SK-N-SH (cell line): Measurements from ENCODE around the gene AGPAT3. TPM values are rescaled to one million over a fixed set of nuclear protein-coding genes. Genes with fewer than 3 reads are reported as not detected.

Experiments used
- CTCF ChIA-PET: fragments of 300-600, 350-600 bp; formaldehyde crosslinking; extraction: SDS; loops from one replicate; lab custom pipeline; 2021; lab: Yijun Ruan, JAX
- POLR2A ChIA-PET: fragments of 350-600 bp; sonication (Branson Sonifier 250); formaldehyde crosslinking; extraction: SDS; loops from one replicate; lab custom pipeline; 2020; ENCODE audit warnings: antibody characterized with exemption, inconsistent platforms; lab: Yijun Ruan, JAX
- DNase-seq: peaks from one replicate; pipeline ENCODE4 v3.0.0; 2012
- H2AFZ ChIP-seq: fragments of 200-600 bp; sonication (generic); 2 replicates; pipeline ENCODE4 v1.8.1; 2016; ENCODE audit warnings: antibody characterized with exemption, mild to moderate bottlenecking, low read depth
- H3F3A ChIP-seq: fragments of 200-600 bp; sonication (generic); replicated peaks from 2 replicates; pipeline ENCODE3; 2016; ENCODE audit warnings: antibody characterized with exemption, mild to moderate bottlenecking; ENCODE audit not compliant: insufficient read depth
- H3K27ac ChIP-seq, 2 experiments: fragments of 200-500 bp in 1 of 2; fragments of 200-600 bp in 1 of 2; sonication (Bioruptor generic) in 1 of 2; sonication (generic), shearing (Covaris generic) in 1 of 2; 2 replicates each; pipeline versions ENCODE4 v1.5.1 to v1.6.1; 2014 to 2016; ENCODE audit warnings: low read depth in 2 of 2, inconsistent platforms in 1 of 2, low read length in 1 of 2, mild to moderate bottlenecking in 1 of 2, mixed read lengths in 1 of 2
- H3K27me3 ChIP-seq: fragments of 200-600 bp; sonication (generic), shearing (Covaris generic); 2 replicates; pipeline ENCODE4 v1.6.1; 2016; ENCODE audit warnings: mixed run types; ENCODE audit not compliant: insufficient read depth
- H3K36me3 ChIP-seq, 2 experiments: fragments of 200-500 bp in 1 of 2; fragments of 200-600 bp in 1 of 2; sonication (Bioruptor generic) in 1 of 2; sonication (generic) in 1 of 2; replicated peaks in 1 of 2; 2 replicates each; pipeline versions ENCODE3 to v1.5.1; 2014 to 2016; ENCODE audit warnings: low read length in 1 of 2, mild to moderate bottlenecking in 1 of 2; ENCODE audit not compliant: insufficient read depth in 2 of 2, control insufficient read depth in 1 of 2
- H3K4me1 ChIP-seq, 2 experiments: fragments of 200-500 bp in 1 of 2; fragments of 200-600 bp in 1 of 2; sonication (Bioruptor generic) in 1 of 2; sonication (generic), shearing (Covaris generic) in 1 of 2; 2 replicates each; pipeline versions ENCODE4 v1.5.1 to v1.6.1; 2014 to 2016; ENCODE audit warnings: low read depth in 1 of 2, low read length in 1 of 2, mixed run types in 1 of 2; ENCODE audit not compliant: insufficient read depth in 2 of 2, control insufficient read depth in 1 of 2
- H3K4me2 ChIP-seq: fragments of 200-600 bp; sonication (generic), shearing (Covaris generic); 2 replicates; pipeline ENCODE4 v1.6.1; 2017; ENCODE audit warnings: mixed run types
- H3K4me3 ChIP-seq, 2 experiments: fragments of 200-500 bp in 1 of 2; fragments of 200-600 bp in 1 of 2; sonication (Bioruptor generic) in 1 of 2; sonication (generic), shearing (Covaris generic) in 1 of 2; 2 replicates each; pipeline versions ENCODE4 v1.5.1 to v1.8.1; 2014 to 2016; ENCODE audit warnings: low read depth in 2 of 2, inconsistent platforms in 1 of 2, low read length in 1 of 2, mild to moderate bottlenecking in 1 of 2, mixed read lengths in 1 of 2, moderate library complexity in 1 of 2
- H3K79me2 ChIP-seq: fragments of 200-600 bp; sonication (generic); 2 replicates; pipeline ENCODE4 v1.8.1; 2017; ENCODE audit warnings: mild to moderate bottlenecking; ENCODE audit not compliant: insufficient read depth
- H3K9ac ChIP-seq: fragments of 200-600 bp; sonication (generic); 2 replicates; pipeline ENCODE4 v1.6.1; 2017; ENCODE audit warnings: mixed run types
- H3K9me2 ChIP-seq: fragments of 200-600 bp; sonication (generic); 2 replicates; pipeline ENCODE4 v1.6.1; 2017; ENCODE audit warnings: mixed run types
- H3K9me3 ChIP-seq: fragments of 200-600 bp; sonication (generic); 2 replicates; pipeline ENCODE4 v1.6.1; 2017; ENCODE audit warnings: mixed run types, mild to moderate bottlenecking, moderate library complexity
- H4K20me1 ChIP-seq: fragments of 200-600 bp; sonication (generic); 2 replicates; pipeline ENCODE4 v1.6.1; 2017; ENCODE audit warnings: mild to moderate bottlenecking, mixed run types; ENCODE audit not compliant: insufficient read depth
- CHD2 ChIP-seq: fragments of 150-350 bp; IDR thresholded peaks from 2 replicates; pipeline ENCODE4 v1.6.1; 2018; ENCODE audit warnings: low read length; ENCODE audit not compliant: partially characterized antibody
- CTCF ChIP-seq: fragments of 200-600 bp; sonication (generic); IDR thresholded peaks from 2 replicates; pipeline ENCODE4 v1.6.1; 2017; ENCODE audit warnings: antibody characterized with exemption, mild to moderate bottlenecking, moderate library complexity
- ELF1 ChIP-seq: IDR thresholded peaks from 2 replicates; pipeline ENCODE4 v1.4.0; 2012
- EP300 ChIP-seq, 2 experiments: IDR thresholded peaks; 2 replicates each; pipeline versions ENCODE4 v1.4.0 to v1.6.1; 2012; ENCODE audit warnings: borderline replicate concordance in 1 of 2, low read depth in 1 of 2, low read length in 1 of 2
- EZH2phosphoT487 ChIP-seq: fragments of 200-600 bp; sonication (generic); IDR thresholded peaks from 2 replicates; pipeline ENCODE4 v1.6.1; 2017; ENCODE audit warnings: low read depth, mixed run types, mild to moderate bottlenecking, antibody characterized with exemption, moderate library complexity, borderline replicate concordance
- FOSL2 ChIP-seq: IDR thresholded peaks from 2 replicates; pipeline ENCODE4 v1.4.0; 2012; ENCODE audit warnings: low read depth, mild to moderate bottlenecking, moderate library complexity, borderline replicate concordance
- FOXJ3 ChIP-seq: sonication (generic); formaldehyde crosslinking; IDR thresholded peaks from 2 replicates; pipeline ENCODE4 v1.5.1; 2020; ENCODE audit warnings: mild to moderate bottlenecking, missing genetic modification reagents
- FOXM1 ChIP-seq: IDR thresholded peaks from 2 replicates; pipeline ENCODE4 v1.4.0; 2012; ENCODE audit warnings: low read depth, mild to moderate bottlenecking
- GATA2 ChIP-seq: sonication (generic); formaldehyde crosslinking; IDR thresholded peaks from 2 replicates; pipeline ENCODE4 v1.5.0; 2020; ENCODE audit warnings: mild to moderate bottlenecking, missing genetic modification reagents
- IRF3 ChIP-seq: fragments of 150-350 bp; IDR thresholded peaks from 2 replicates; pipeline ENCODE4 v1.6.1; 2016; ENCODE audit warnings: mild to moderate bottlenecking, low read depth, low read length
- MAX ChIP-seq: IDR thresholded peaks from 2 replicates; pipeline ENCODE4 v1.4.0; 2012; ENCODE audit warnings: low read depth
- MEF2A ChIP-seq: IDR thresholded peaks from 2 replicates; pipeline ENCODE4 v1.4.0; 2012; ENCODE audit warnings: low read depth, borderline replicate concordance
- NRF1 ChIP-seq: IDR thresholded peaks from 2 replicates; pipeline ENCODE4 v1.6.1; 2012; ENCODE audit warnings: low read depth, mild to moderate bottlenecking, low read length
- RAD21 ChIP-seq: IDR thresholded peaks from 2 replicates; pipeline ENCODE4 v1.6.1; 2012; ENCODE audit warnings: mild to moderate bottlenecking, low read length
- RCOR1 ChIP-seq: fragments of 150-350 bp; IDR thresholded peaks from 2 replicates; pipeline ENCODE4 v1.6.1; 2017; ENCODE audit warnings: antibody characterized with exemption, low read length
- RFX5 ChIP-seq: IDR thresholded peaks from 2 replicates; pipeline ENCODE4 v1.6.1; 2012; ENCODE audit warnings: mild to moderate bottlenecking, improper control_type of control experiment, low read length
- RXRA ChIP-seq: IDR thresholded peaks from 2 replicates; pipeline ENCODE4 v1.4.0; 2012; ENCODE audit warnings: low read depth, mild to moderate bottlenecking, borderline replicate concordance
- SMC3 ChIP-seq: IDR thresholded peaks from 2 replicates; pipeline ENCODE4 v1.6.1; 2012; ENCODE audit warnings: low read depth, low read length, improper control_type of control experiment
- TEAD4 ChIP-seq: IDR thresholded peaks from 2 replicates; pipeline ENCODE4 v1.4.0; 2012; ENCODE audit warnings: mild to moderate bottlenecking, borderline replicate concordance; ENCODE audit not compliant: insufficient read depth
- YY1 ChIP-seq: IDR thresholded peaks from 2 replicates; pipeline ENCODE4 v1.4.0; 2012; ENCODE audit warnings: low read depth, mild to moderate bottlenecking
- WGBS: methylation state at CpG from one replicate; pipeline ENCODE4 v1.1.6; 2017; ENCODE audit warnings: low lambda C conversion rate; 5-methylcytosine and 5-hydroxymethylcytosine counted together
- polyA plus RNA-seq, 3 experiments: library from polyadenylated mRNA; depleted of rRNA; stranded (reverse); fragments of >200 nt; gene quantifications; 2 replicates each; pipeline ENCODE4 v1.2.3, GENCODE V29; 2012
- TF ChIP-seq, protein P1 (sequence below): IDR thresholded peaks from 2 replicates; pipeline ENCODE4 v1.4.0; 2012; ENCODE audit warnings: low read depth, borderline replicate concordance

AGPAT3 gene
- polyA plus RNA-seq, 1 of the 3 experiments (the other 2 are of a cell fraction), result 35.3 TPM

- Histone ChIP-seq H3K9me2 (no peaks in the 10 kb centered on the region), H3K27me3 (no peaks in the 10 kb centered on the region), H4K20me1 (peaks cover 51% of the 10 kb centered on the region), H3K36me3 (peaks cover 0 to 24% of the 10 kb centered on the region in 2 experiments), H3K4me2 (no peak overlapping the region), H3K4me1 (peaks cover 0 to 37% of the 10 kb centered on the region in 2 experiments; a peak in 1 of 4 replicates), H3K79me2 (peaks cover 41% of the 10 kb centered on the region), H3K9ac (no peak overlapping the region), H3F3A (peaks cover 6% of the 10 kb centered on the region), H2AFZ (no peak overlapping the region), H3K4me3 (no peak overlapping the region), H3K9me3 (no peaks in the 10 kb centered on the region), H3K27ac (peak overlapping the region in 1 of 2 experiments; percentile 70; a peak in 2 of 4 replicates)
- TF ChIP-seq YY1 (no peak), NRF1 (no peak), EP300 (IDR thresholded peaks at IDR 0.05; ENCODE audit: borderline replicate concordance in 1 of 2, low read depth in 1 of 2, low read length in 1 of 2) (no peak), SMC3 (no peak), RCOR1 (no peak), TEAD4 (no peak), ELF1 (no peak), FOXJ3 (CRISPR knock-in tag) (no peak), FOXM1 (no peak), RXRA (no peak), FOSL2 (no peak), RFX5 (no peak)
- TF ChIP-seq, protein P1, sequence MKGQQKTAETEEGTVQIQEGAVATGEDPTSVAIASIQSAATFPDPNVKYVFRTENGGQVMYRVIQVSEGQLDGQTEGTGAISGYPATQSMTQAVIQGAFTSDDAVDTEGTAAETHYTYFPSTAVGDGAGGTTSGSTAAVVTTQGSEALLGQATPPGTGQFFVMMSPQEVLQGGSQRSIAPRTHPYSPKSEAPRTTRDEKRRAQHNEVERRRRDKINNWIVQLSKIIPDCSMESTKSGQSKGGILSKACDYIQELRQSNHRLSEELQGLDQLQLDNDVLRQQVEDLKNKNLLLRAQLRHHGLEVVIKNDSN, result no peak
- POLR2A ChIA-PET, result no interaction called here
- peak; percentile 46 for DNase-seq
- CTCF ChIA-PET, result interaction anchor here (1.4 kb wide), 1 partner anchor 52 kb away, joined by 6 read pairs; no protein-coding TSS in a partner anchor
- WGBS, result 79% methylated on average over 6 of the region's 8 CpGs
Observed at GRCh38 chr21:43923391-43923790, 58.4 kb downstream of the AGPAT3 start.

GRCh38 chr21:43924421-43925095 lies 59.5 kb downstream of the AGPAT3 start:
- ChIA-PET POLR2A (no interaction called here), CTCF (interaction anchor here (1.4 to 3.5 kb wide), 2 partner anchors 14 to 51 kb away, joined by 6 to 14 read pairs; no protein-coding TSS in a partner anchor)
- WGBS, result 87% methylated on average over 12 of the region's 25 CpGs
- Histone ChIP-seq H4K20me1 (peaks cover 40% of the 10 kb centered on the region), H3K9ac (no peak overlapping the region), H3K4me1 (peaks cover 0 to 37% of the 10 kb centered on the region in 2 experiments; a peak in 1 of 4 replicates), H3K4me3 (no peak overlapping the region), H3K4me2 (no peak overlapping the region), H3K27ac (no peak overlapping the region), H3K79me2 (peaks cover 30% of the 10 kb centered on the region), H3K36me3 (peaks cover 0 to 30% of the 10 kb centered on the region in 2 experiments), H3F3A (no peaks in the 10 kb centered on the region), H3K9me3 (no peaks in the 10 kb centered on the region), H3K9me2 (no peaks in the 10 kb centered on the region), H3K27me3 (no peaks in the 10 kb centered on the region), H2AFZ (no peak overlapping the region)
- DNase-seq, result no peak
- TF ChIP-seq RFX5, result no peak
- TF ChIP-seq, protein P1, result no peak
- TF ChIP-seq GATA2, result no peak
- no peak for TF ChIP-seq YY1
- TF ChIP-seq ELF1, result no peak
- TF ChIP-seq CTCF, result no peak
- no peak for TF ChIP-seq CHD2
- TF ChIP-seq MEF2A, result no peak
- no peak for TF ChIP-seq RCOR1
- TF ChIP-seq EP300 (IDR thresholded peaks at IDR 0.05; ENCODE audit: borderline replicate concordance in 1 of 2, low read depth in 1 of 2, low read length in 1 of 2), result no peak
- no peak for TF ChIP-seq RXRA
- no peak for TF ChIP-seq EZH2phosphoT487
- TF ChIP-seq TEAD4, result no peak
- no peak for TF ChIP-seq FOXJ3 (CRISPR knock-in tag)
- no peak for TF ChIP-seq IRF3
- no peak for TF ChIP-seq FOSL2
- no peak for TF ChIP-seq MAX
- no peak for TF ChIP-seq RAD21
- TF ChIP-seq SMC3, result no peak
